RWPE2 (cell line): Measurements from ENCODE around the gene CR1.
"Not testable (repeated sequence)": the region's sequence is repeated elsewhere in the genome, so short reads cannot be mapped to it uniquely, and the experiment has no call there.

Experiments used
- ATAC-seq: fragments of 200-7000 bp; cut with Tn5 transposase; 3 replicates; pipeline ENCODE4 v1.9.1; 2021; ENCODE audit warnings: low read depth
- DNase-seq: peaks from one replicate; pipeline ENCODE4 v3.0.0-alpha.2; 2020; ENCODE audit warnings: low spot score
- H3K27ac ChIP-seq: fragments of 450-650 bp; 2 replicates; pipeline ENCODE4 v1.5.1; 2017; ENCODE audit warnings: mild to moderate bottlenecking; ENCODE audit not compliant: poor library complexity, severe bottlenecking
- H3K27me3 ChIP-seq: fragments of 250-450 bp; sonication (Bioruptor Pico); 2 replicates; pipeline ENCODE4 v1.5.1; 2021; ENCODE audit warnings: mild to moderate bottlenecking, moderate library complexity; ENCODE audit not compliant: insufficient read depth, poor library complexity, severe bottlenecking
- H3K36me3 ChIP-seq: fragments of 250-450 bp; sonication (Bioruptor Pico); 2 replicates; pipeline ENCODE4 v1.5.1; 2020; ENCODE audit warnings: low read depth, mild to moderate bottlenecking, moderate library complexity
- H3K4me1 ChIP-seq: fragments of 250-450 bp; sonication (Bioruptor Pico); 2 replicates; pipeline ENCODE4 v1.5.1; 2021; ENCODE audit warnings: mild to moderate bottlenecking, moderate library complexity; ENCODE audit not compliant: insufficient read depth, poor library complexity, severe bottlenecking
- H3K4me3 ChIP-seq: fragments of 250-450 bp; sonication (Bioruptor Pico); 2 replicates; pipeline ENCODE4 v1.5.1; 2021; ENCODE audit warnings: mild to moderate bottlenecking, moderate library complexity; ENCODE audit not compliant: severe bottlenecking
- H3K9me3 ChIP-seq: fragments of 250-450 bp; sonication (Bioruptor Pico); 2 replicates; pipeline ENCODE4 v1.5.1; 2021; ENCODE audit warnings: mild to moderate bottlenecking, moderate library complexity; ENCODE audit not compliant: severe bottlenecking
- TF ChIP-seq, protein P1 (sequence below): fragments of 450-650 bp; IDR thresholded peaks from one replicate; pipeline ENCODE4 v1.5.1; 2017; ENCODE audit warnings: mild to moderate bottlenecking, moderate library complexity; ENCODE audit not compliant: poor library complexity, severe bottlenecking

The CR1 gene

DNA sequence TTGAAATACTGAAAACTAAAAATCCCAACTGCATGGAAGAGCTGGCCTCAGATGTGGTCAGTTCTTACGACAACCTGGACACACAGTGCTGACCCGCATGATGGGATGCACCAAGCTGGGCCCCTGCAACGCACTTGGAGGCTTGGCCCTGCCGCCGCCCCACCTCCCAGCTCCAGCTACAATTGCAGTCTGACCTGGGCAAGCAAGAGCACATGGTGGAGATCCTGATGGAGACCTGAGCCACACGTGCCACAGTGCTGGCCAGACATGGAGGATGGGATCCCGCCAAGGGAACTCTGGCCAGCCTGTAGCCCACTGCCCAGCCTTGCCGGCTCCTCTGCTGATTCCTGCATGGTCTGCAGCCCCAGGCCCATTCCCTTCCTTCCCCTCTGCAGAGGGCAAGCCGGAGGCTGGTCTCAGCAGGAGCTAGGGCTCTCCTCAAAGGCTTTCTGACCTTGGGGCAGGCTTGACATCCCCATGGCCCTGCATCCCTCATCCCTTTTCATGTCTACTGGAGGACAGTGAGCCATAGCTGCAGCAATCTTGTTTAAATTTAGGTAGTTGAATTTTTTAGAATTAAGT, 163.0 kb downstream of the CR1 start:
- no peaks in the 10 kb centered on the region for H3K36me3 ChIP-seq
- no peak overlapping the region for H3K4me3 ChIP-seq
- H3K4me1 ChIP-seq: no peaks in the 10 kb centered on the region
- H3K9me3 ChIP-seq: no peaks in the 10 kb centered on the region
- ATAC-seq (no peak), DNase-seq (no peak)
- peaks cover 3% of the 10 kb centered on the region for H3K27me3 ChIP-seq
- TF ChIP-seq, protein P1, sequence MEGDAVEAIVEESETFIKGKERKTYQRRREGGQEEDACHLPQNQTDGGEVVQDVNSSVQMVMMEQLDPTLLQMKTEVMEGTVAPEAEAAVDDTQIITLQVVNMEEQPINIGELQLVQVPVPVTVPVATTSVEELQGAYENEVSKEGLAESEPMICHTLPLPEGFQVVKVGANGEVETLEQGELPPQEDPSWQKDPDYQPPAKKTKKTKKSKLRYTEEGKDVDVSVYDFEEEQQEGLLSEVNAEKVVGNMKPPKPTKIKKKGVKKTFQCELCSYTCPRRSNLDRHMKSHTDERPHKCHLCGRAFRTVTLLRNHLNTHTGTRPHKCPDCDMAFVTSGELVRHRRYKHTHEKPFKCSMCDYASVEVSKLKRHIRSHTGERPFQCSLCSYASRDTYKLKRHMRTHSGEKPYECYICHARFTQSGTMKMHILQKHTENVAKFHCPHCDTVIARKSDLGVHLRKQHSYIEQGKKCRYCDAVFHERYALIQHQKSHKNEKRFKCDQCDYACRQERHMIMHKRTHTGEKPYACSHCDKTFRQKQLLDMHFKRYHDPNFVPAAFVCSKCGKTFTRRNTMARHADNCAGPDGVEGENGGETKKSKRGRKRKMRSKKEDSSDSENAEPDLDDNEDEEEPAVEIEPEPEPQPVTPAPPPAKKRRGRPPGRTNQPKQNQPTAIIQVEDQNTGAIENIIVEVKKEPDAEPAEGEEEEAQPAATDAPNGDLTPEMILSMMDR: no peak
- H3K27ac ChIP-seq: no peak overlapping the region

DNA sequence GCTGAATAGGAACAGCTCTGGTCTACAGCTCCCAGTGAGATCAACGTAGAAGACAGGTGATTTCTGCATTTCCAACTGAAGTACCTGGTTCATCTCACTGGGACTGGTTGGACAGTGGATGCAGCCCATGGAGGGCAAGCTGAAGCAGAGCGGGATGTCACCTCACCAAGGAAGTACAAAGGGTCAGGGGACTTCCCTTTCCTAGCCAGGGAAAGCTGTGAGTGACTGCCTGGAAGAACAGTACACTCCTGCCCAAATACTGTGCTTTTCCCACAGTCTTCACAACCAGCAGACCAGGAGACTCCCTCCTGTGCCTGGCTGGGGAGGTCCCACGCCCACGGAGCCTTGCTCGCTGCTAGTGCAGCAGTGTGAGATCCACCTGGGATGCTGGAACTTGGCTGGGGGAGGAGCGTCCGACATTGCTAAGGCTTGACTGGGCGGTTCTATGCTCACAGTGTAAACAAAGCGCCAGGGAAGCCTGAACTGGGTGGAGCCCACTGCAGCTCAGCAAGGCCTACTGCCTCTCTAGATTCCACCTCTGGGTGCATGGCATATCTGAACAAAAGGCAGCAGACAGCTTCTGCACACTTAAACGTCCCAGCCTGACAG, 163.7 kb downstream of the CR1 start:
- Histone ChIP-seq H3K4me1 (no peaks in the 10 kb centered on the region), H3K27me3 (peaks cover 3% of the 10 kb centered on the region), H3K36me3 (no peaks in the 10 kb centered on the region), H3K27ac (no peak overlapping the region), H3K9me3 (no peaks in the 10 kb centered on the region), H3K4me3 (no peak overlapping the region)
- 0 out of 3 replicates have a peak, but pooled peaks have one; percentile 31 for ATAC-seq
- no peak for DNase-seq
- TF ChIP-seq, protein P1: no peak

DNA sequence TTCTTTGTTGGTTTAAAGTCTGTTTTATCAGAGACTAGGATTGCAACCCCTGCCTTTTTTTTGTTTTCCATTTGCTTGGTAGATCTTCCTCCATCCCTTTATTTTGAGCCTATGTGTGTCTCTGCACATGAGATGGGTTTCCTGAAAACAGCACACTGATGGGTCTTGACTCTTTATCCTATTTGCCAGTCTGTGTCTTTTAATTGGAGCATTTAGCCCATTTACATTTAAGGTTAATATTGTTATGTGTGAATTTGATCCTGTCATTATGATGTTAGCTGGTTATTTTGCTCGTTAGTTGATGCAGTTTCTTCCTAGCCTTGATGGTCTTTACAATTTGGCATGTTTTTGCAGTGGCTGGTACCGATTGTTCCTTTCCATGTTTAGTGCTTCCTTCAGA, 165.5 kb downstream of the CR1 start:
- H3K27ac ChIP-seq, H3K4me1 ChIP-seq, H3K27me3 ChIP-seq, H3K9me3 ChIP-seq, DNase-seq, ATAC-seq, H3K36me3 ChIP-seq, H3K4me3 ChIP-seq: not testable (repeated sequence)

DNA sequence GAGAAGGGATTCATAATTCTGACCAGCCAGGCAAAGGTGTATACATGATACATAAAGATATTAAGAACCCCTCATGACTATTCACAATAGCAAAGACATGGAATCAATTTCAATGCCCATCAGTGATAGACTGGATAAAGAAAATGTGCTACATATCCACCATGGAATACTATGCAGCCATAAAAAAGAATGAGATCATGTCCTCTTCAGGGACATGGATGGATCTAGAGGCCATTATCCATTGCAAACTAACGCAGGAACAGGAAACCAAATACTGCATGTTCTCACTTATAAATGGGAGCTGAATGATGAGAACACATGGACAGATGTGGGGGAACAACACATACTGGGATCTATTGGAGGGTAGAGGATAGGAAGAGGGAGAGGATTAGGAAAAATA, 170.4 kb downstream of the CR1 start:
- peaks cover 35% of the 10 kb centered on the region for H3K27me3 ChIP-seq

DNA sequence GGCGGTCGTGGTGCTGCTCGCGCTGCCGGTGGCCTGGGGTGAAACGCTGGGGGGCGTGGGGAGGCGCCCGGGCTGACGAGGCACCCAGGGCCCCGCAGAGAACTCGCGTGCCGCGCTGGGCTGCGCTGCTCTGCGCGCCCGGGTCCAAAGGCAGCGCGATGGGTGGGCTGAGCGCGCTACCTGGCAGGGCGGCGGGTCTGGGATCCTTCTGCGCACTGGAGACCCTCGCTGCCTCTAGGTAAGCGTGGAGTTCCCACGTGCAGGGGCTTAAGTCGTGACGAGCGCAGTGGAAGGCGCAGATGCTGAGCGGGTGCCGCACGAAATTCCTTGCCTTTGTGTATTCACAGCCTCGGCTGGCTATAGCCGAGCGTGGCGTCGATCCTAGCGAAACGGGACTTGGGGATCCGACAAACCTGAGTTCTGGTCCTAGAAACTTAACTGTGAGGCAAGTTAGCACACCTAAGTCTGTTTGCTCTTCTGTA, 173.6 kb downstream of the CR1 start:
- no peak for ATAC-seq
- no peak for DNase-seq
- Histone ChIP-seq H3K36me3 (no peaks in the 10 kb centered on the region), H3K27me3 (peaks cover 50% of the 10 kb centered on the region), H3K4me3 (no peak overlapping the region), H3K27ac (no peak overlapping the region), H3K4me1 (no peaks in the 10 kb centered on the region), H3K9me3 (no peaks in the 10 kb centered on the region)
- TF ChIP-seq, protein P1: no peak

More for the DNA sequence above, 170.4 kb downstream of the CR1 start:
- ATAC-seq (no peak), DNase-seq (no peak)
- no peak overlapping the region for H3K4me3 ChIP-seq
- H3K4me1 ChIP-seq: no peaks in the 10 kb centered on the region
- TF ChIP-seq, protein P1: no peak
- H3K36me3 ChIP-seq: no peaks in the 10 kb centered on the region
- no peak overlapping the region for H3K27ac ChIP-seq
- H3K9me3 ChIP-seq: no peaks in the 10 kb centered on the region
